ENCODE results near the gene CD200R1L.

- TF ChIP-seq, protein P1, sequence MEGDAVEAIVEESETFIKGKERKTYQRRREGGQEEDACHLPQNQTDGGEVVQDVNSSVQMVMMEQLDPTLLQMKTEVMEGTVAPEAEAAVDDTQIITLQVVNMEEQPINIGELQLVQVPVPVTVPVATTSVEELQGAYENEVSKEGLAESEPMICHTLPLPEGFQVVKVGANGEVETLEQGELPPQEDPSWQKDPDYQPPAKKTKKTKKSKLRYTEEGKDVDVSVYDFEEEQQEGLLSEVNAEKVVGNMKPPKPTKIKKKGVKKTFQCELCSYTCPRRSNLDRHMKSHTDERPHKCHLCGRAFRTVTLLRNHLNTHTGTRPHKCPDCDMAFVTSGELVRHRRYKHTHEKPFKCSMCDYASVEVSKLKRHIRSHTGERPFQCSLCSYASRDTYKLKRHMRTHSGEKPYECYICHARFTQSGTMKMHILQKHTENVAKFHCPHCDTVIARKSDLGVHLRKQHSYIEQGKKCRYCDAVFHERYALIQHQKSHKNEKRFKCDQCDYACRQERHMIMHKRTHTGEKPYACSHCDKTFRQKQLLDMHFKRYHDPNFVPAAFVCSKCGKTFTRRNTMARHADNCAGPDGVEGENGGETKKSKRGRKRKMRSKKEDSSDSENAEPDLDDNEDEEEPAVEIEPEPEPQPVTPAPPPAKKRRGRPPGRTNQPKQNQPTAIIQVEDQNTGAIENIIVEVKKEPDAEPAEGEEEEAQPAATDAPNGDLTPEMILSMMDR (conservative IDR thresholded peaks at IDR 0.05; ENCODE audit: low read depth, low read length): no peak
- TF ChIP-seq CEBPB (IDR thresholded peaks at IDR 0.05; ENCODE audit: low read depth, low read length) (no peak), MAFK (IDR thresholded peaks at IDR 0.05; ENCODE audit: low read depth, low read length) (no peak), POLR2A (IDR thresholded peaks at IDR 0.05; ENCODE audit: low read depth, low read length) (no peak), USF2 (IDR thresholded peaks at IDR 0.05; ENCODE audit: low read depth, low read length) (no peak), SMC3 (IDR thresholded peaks at IDR 0.05; ENCODE audit: low read depth, low read length) (no peak), CHD1 (IDR thresholded peaks at IDR 0.05; ENCODE audit: low read depth, low read length) (no peak), NFE2L2 (IDR thresholded peaks at IDR 0.05; ENCODE audit: low read depth, low read length) (no peak), BHLHE40 (IDR thresholded peaks at IDR 0.05; ENCODE audit: low read depth, low read length) (no peak), ELK1 (IDR thresholded peaks at IDR 0.05; ENCODE audit: borderline replicate concordance, low read depth, low read length) (no peak), RAD21 (IDR thresholded peaks at IDR 0.05; ENCODE audit: low read length) (no peak), RFX5 (IDR thresholded peaks at IDR 0.05; ENCODE audit: low read depth, low read length) (no peak), RCOR1 (IDR thresholded peaks at IDR 0.05; ENCODE audit: insufficient replicate concordance, low read length) (no peak), MXI1 (IDR thresholded peaks at IDR 0.05; ENCODE audit: borderline replicate concordance, low read depth, low read length) (no peak)
Observed at GRCh38 chr3:112794622-112795172, 52.0 kb downstream of the CD200R1L start.
